ENCODE measurements around the gene CLEC11A. TPM values are rescaled to one million over a fixed set of nuclear protein-coding genes. Genes with fewer than 3 reads are reported as not detected.
A peak's percentile ranks its signal among the peaks of the same experiment; 100 is the strongest.

The CLEC11A gene
- total RNA-seq, 1 donor from 2014 or later, result 4.0 TPM

GRCh38 chr19:50697414-50698124, 25.6 kb upstream of the CLEC11A start:
- Mint-ChIP-seq H3K4me3 (ENCODE audit: unreplicated experiment) (no peak overlapping the region), H3K9me3 (ENCODE audit: unreplicated experiment) (peaks cover 9% of the 10 kb centered on the region), H3K36me3 (ENCODE audit: unreplicated experiment) (no peaks in the 10 kb centered on the region), H3K27me3 (ENCODE audit: unreplicated experiment) (peaks cover 32% of the 10 kb centered on the region), H3K27ac (ENCODE audit: unreplicated experiment) (peak overlapping the region; percentile 17), H3K4me1 (ENCODE audit: low read depth, unreplicated experiment) (peaks cover 5% of the 10 kb centered on the region)
- DNase-seq, result no peak
- TF ChIP-seq CTCF (IDR thresholded peaks at IDR 0.05; ENCODE audit: partially characterized antibody, unreplicated experiment), result no peak

- Mint-ChIP-seq H3K4me3 (ENCODE audit: unreplicated experiment) (no peak overlapping the region), H3K27ac (ENCODE audit: unreplicated experiment) (no peak overlapping the region), H3K9me3 (ENCODE audit: unreplicated experiment) (peaks cover 4% of the 10 kb centered on the region), H3K4me1 (ENCODE audit: low read depth, unreplicated experiment) (no peaks in the 10 kb centered on the region), H3K36me3 (ENCODE audit: unreplicated experiment) (no peaks in the 10 kb centered on the region), H3K27me3 (ENCODE audit: unreplicated experiment) (peaks cover 26% of the 10 kb centered on the region)
- TF ChIP-seq CTCF (IDR thresholded peaks at IDR 0.05; ENCODE audit: partially characterized antibody, unreplicated experiment), result no peak
- DNase-seq, result no peak
Observed at GRCh38 chr19:50701367-50701985, 21.7 kb upstream of the CLEC11A start.

- H3K4me3 Mint-ChIP-seq (ENCODE audit: unreplicated experiment), result no peak overlapping the region
- no peaks in the 10 kb centered on the region for H3K36me3 Mint-ChIP-seq (ENCODE audit: unreplicated experiment)
- DNase-seq, result no peak
- H3K27me3 Mint-ChIP-seq (ENCODE audit: unreplicated experiment), result peaks cover 27% of the 10 kb centered on the region
- no peak overlapping the region for H3K27ac Mint-ChIP-seq (ENCODE audit: unreplicated experiment)
- H3K4me1 Mint-ChIP-seq (ENCODE audit: low read depth, unreplicated experiment), result no peaks in the 10 kb centered on the region
- TF ChIP-seq CTCF (IDR thresholded peaks at IDR 0.05; ENCODE audit: partially characterized antibody, unreplicated experiment), result no peak
- H3K9me3 Mint-ChIP-seq (ENCODE audit: unreplicated experiment), result peaks cover 4% of the 10 kb centered on the region
Observed at GRCh38 chr19:50702158-50702870, 20.9 kb upstream of the CLEC11A start.

- TF ChIP-seq CTCF (IDR thresholded peaks at IDR 0.05; ENCODE audit: partially characterized antibody, unreplicated experiment), result no peak
- Mint-ChIP-seq H3K9me3 (ENCODE audit: unreplicated experiment) (peaks cover under 1% of the 10 kb centered on the region), H3K4me1 (ENCODE audit: low read depth, unreplicated experiment) (no peaks in the 10 kb centered on the region), H3K27ac (ENCODE audit: unreplicated experiment) (no peak overlapping the region), H3K36me3 (ENCODE audit: unreplicated experiment) (no peaks in the 10 kb centered on the region), H3K4me3 (ENCODE audit: unreplicated experiment) (no peak overlapping the region), H3K27me3 (ENCODE audit: unreplicated experiment) (peaks cover 22% of the 10 kb centered on the region)
- no peak for DNase-seq
Observed at GRCh38 chr19:50702871-50703829, 20.0 kb upstream of the CLEC11A start.
